ENCODE data around the gene PAH.

DNA sequence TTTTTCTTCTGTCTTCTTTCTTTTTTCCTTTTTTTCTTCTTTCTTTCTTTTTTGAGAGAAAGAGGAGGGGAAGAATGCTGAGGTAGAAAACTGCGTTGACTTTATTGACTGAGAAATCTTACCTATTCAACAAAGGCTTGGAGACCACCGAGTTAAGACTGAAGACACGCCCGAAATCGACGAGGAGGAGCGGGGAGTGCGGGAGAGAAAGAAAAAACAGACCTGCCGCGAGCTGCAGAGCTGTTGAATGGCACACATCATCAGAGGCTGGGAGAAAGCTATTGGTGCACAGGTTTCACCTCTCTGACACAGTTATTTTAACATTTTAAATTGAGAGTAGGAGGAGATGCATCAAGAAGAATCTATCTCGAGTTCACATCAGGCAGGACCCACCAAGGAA, 45.5 kb upstream of the PAH start:
- TF ChIP-seq, protein P1, sequence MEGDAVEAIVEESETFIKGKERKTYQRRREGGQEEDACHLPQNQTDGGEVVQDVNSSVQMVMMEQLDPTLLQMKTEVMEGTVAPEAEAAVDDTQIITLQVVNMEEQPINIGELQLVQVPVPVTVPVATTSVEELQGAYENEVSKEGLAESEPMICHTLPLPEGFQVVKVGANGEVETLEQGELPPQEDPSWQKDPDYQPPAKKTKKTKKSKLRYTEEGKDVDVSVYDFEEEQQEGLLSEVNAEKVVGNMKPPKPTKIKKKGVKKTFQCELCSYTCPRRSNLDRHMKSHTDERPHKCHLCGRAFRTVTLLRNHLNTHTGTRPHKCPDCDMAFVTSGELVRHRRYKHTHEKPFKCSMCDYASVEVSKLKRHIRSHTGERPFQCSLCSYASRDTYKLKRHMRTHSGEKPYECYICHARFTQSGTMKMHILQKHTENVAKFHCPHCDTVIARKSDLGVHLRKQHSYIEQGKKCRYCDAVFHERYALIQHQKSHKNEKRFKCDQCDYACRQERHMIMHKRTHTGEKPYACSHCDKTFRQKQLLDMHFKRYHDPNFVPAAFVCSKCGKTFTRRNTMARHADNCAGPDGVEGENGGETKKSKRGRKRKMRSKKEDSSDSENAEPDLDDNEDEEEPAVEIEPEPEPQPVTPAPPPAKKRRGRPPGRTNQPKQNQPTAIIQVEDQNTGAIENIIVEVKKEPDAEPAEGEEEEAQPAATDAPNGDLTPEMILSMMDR (IDR thresholded peaks at IDR 0.05), result no peak
- TF ChIP-seq POLR2A (IDR thresholded peaks at IDR 0.05), result no peak

Data from adrenal gland (tissue), 5 donors.